HepG2 (cell line): ENCODE data around the gene PODXL2. TPM values are rescaled to one million over a fixed set of nuclear protein-coding genes. Genes with fewer than 3 reads are reported as not detected.

Experiments
- ADNP ChIP-seq: sonication (generic); formaldehyde crosslinking; IDR thresholded peaks from 2 replicates; pipeline ENCODE4 v1.4.0; 2020; ENCODE audit warnings: missing genetic modification reagents
- BRCA1 ChIP-seq: sonication (generic); formaldehyde crosslinking; IDR thresholded peaks from 2 replicates; pipeline ENCODE4 v1.4.0; 2020; ENCODE audit warnings: missing genetic modification reagents
- DR1 ChIP-seq: sonication (generic); formaldehyde crosslinking; IDR thresholded peaks from 2 replicates; pipeline ENCODE4 v1.8.0; 2021; ENCODE audit warnings: mild to moderate bottlenecking, missing genetic modification reagents, inconsistent platforms
- ELF1 ChIP-seq: sonication (generic); formaldehyde crosslinking; IDR thresholded peaks from 2 replicates; pipeline ENCODE4 v1.4.0; 2020; ENCODE audit warnings: missing genetic modification reagents
- HNRNPH1 ChIP-seq: fragments of 200-400 bp; formaldehyde crosslinking; optimal IDR thresholded peaks from 2 replicates; pipeline ENCODE3; 2017; ENCODE audit warnings: mild to moderate bottlenecking, low read depth, low read length
- LCORL ChIP-seq, 2 experiments: fragments of 450-650 bp in 1 of 2; sonication (generic) in 1 of 2; formaldehyde crosslinking in 1 of 2; IDR thresholded peaks; 2 replicates each; pipeline versions ENCODE4 v1.5.0 to v1.6.1; 2017 to 2020; ENCODE audit warnings: antibody characterized with exemption in 1 of 2, missing genetic modification reagents in 1 of 2
- RBM39 ChIP-seq: fragments of 200-400 bp; formaldehyde crosslinking; IDR thresholded peaks from one replicate; pipeline ENCODE4 v1.6.1; 2018; ENCODE audit warnings: antibody characterized with exemption, mild to moderate bottlenecking, low read depth, low read length; ENCODE audit not compliant: poor library complexity, severe bottlenecking
- SOX5 ChIP-seq: IDR thresholded peaks from 2 replicates; pipeline ENCODE4 v1.6.1; 2016; ENCODE audit warnings: borderline replicate concordance
- U2AF1 ChIP-seq: fragments of 200-400 bp; formaldehyde crosslinking; optimal IDR thresholded peaks from 2 replicates; pipeline ENCODE3; 2017; ENCODE audit warnings: mild to moderate bottlenecking, low read depth, low read length
- ZNF317 ChIP-seq: sonication (generic); formaldehyde crosslinking; IDR thresholded peaks from 2 replicates; pipeline ENCODE4 v1.5.0; 2020; ENCODE audit warnings: mild to moderate bottlenecking, missing genetic modification reagents
- ZNF652 ChIP-seq: IDR thresholded peaks from 2 replicates; pipeline ENCODE4 v1.6.1; 2016; ENCODE audit warnings: low read depth, borderline replicate concordance
- ZNF678 ChIP-seq: sonication (generic); formaldehyde crosslinking; IDR thresholded peaks from 2 replicates; pipeline ENCODE4 v1.4.0; 2020; ENCODE audit warnings: mild to moderate bottlenecking, missing genetic modification reagents
- ZNF891 ChIP-seq: sonication (generic); formaldehyde crosslinking; IDR thresholded peaks from 2 replicates; pipeline ENCODE4 v1.5.0; 2020; ENCODE audit warnings: mild to moderate bottlenecking, missing genetic modification reagents
- polyA plus RNA-seq, 8 experiments: library from polyadenylated mRNA; depleted of rRNA in 3 of 8; stranded (reverse) in 7 of 8; unstranded in 1 of 8; fragments of >200 nt; fragmentation: Illumina TruSeq in 4 of 8; extraction: Trizol in 4 of 8; gene quantifications; 2 replicates each; pipeline versions ENCODE4 v1.2.1 to v1.2.3, GENCODE V29; 2011 to 2016; ENCODE audit warnings: low read depth in 4 of 8, missing spikeins in 1 of 8, mixed read lengths in 1 of 8; ENCODE audit not compliant: insufficient read depth in 1 of 8
- total RNA-seq, 5 experiments: library from RNA; depleted of rRNA; stranded (reverse); fragments of >200 nt; fragmentation: Illumina TruSeq; extraction: Trizol; gene quantifications; 2 replicates each; pipeline ENCODE4 v1.2.3, GENCODE V29; 2016; ENCODE audit warnings: low read depth in 1 of 5
- TF ChIP-seq, protein P1 (sequence below): sonication (generic); formaldehyde crosslinking; IDR thresholded peaks from 2 replicates; pipeline ENCODE4 v1.4.0; 2020; ENCODE audit warnings: mild to moderate bottlenecking, missing genetic modification reagents
- TF ChIP-seq, protein P2 (sequence below): sonication (generic); formaldehyde crosslinking; conservative IDR thresholded peaks from 2 replicates; pipeline ENCODE4 v1.8.0; 2022; ENCODE audit warnings: missing genetic modification reagents
- TF ChIP-seq, protein P3 (sequence below): sonication (generic); formaldehyde crosslinking; IDR thresholded peaks from 2 replicates; pipeline ENCODE4 v1.4.0; 2020; ENCODE audit warnings: missing genetic modification reagents, low read depth, mild to moderate bottlenecking, borderline replicate concordance
- TF ChIP-seq, protein P4 (sequence below): sonication (generic); formaldehyde crosslinking; IDR thresholded peaks from 2 replicates; pipeline ENCODE4 v1.8.0; 2022; ENCODE audit warnings: mild to moderate bottlenecking, missing genetic modification reagents, moderate library complexity
- TF ChIP-seq, protein P5 (sequence below): sonication (generic); formaldehyde crosslinking; IDR thresholded peaks from 2 replicates; pipeline ENCODE4 v1.4.0; 2020; ENCODE audit warnings: mild to moderate bottlenecking, missing genetic modification reagents, borderline replicate concordance

Gene PODXL2
- total and polyA plus RNA-seq, 2 of the 13 experiments (the other 11 are each of a cell fraction or from before 2014, with no cell fraction given), result 20.4 to 25.1 TPM

DNA sequence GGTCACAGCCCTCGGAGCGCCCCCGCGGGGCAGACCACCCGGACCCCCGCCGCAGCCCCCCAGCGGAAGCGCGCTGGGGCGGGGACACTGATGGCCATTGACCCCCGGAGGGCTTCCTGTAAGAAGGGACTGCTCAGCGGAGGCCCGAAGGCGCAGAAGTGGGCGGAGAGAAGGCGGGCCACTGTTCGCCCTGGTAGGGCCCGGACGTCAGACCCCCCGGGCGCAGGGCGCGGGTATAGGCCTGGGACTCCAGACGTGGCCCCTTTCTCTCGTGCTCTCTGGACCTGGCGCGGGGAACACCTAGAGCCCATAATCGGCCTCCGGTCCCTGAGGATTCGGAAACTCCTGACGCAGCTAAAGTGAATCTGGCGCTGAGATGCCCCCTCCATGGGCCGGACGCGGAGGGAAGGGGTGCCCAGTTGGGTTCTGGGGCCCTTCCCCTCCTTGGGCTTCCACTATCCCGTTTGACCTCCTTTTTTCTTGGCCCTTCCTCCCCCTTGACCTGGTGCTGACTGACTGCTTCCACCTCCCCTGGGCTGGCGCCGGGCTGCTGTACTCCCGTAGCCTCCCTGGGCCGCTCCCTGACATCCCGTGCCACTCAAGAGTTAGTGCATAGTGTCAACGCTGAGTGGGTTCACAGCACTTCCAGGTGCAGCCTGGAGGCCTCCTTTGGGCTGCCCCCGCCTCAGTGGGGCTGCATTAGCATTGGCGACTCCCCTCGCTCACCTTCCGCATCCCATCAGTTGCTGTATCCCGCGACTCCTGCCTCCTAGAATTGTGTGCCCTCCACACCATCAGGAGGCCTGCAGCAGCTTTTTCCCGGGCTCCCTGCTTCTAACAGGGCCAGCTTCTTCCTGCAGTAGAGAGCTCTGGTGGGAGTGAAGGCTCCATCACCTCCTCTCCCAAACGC, 44.5 kb downstream of the PODXL2 start (continued):
- TF ChIP-seq, protein P1, sequence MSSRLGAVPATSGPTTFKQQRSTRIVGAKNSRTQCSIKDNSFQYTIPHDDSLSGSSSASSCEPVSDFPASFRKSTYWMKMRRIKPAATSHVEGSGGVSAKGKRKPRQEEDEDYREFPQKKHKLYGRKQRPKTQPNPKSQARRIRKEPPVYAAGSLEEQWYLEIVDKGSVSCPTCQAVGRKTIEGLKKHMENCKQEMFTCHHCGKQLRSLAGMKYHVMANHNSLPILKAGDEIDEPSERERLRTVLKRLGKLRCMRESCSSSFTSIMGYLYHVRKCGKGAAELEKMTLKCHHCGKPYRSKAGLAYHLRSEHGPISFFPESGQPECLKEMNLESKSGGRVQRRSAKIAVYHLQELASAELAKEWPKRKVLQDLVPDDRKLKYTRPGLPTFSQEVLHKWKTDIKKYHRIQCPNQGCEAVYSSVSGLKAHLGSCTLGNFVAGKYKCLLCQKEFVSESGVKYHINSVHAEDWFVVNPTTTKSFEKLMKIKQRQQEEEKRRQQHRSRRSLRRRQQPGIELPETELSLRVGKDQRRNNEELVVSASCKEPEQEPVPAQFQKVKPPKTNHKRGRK (CRISPR knock-in tag), result no peak
- TF ChIP-seq DR1 (CRISPR knock-in tag) (no peak), SOX5 (CRISPR knock-in tag) (no peak), ZNF652 (no peak), ZNF317 (no peak), RBM39 (no peak), ZNF891 (CRISPR knock-in tag) (0 out of 2 replicates have a peak, but pooled peaks have one; percentile 26), LCORL (IDR thresholded peaks at IDR 0.05) (no peak), LCORL (CRISPR knock-in tag; IDR thresholded peaks at IDR 0.05) (no peak), ZNF678 (CRISPR knock-in tag) (no peak), ADNP (CRISPR knock-in tag) (no peak), BRCA1 (CRISPR knock-in tag) (no peak), U2AF1 (no peak), HNRNPH1 (no peak), ELF1 (CRISPR knock-in tag) (no peak)
- TF ChIP-seq, protein P2, sequence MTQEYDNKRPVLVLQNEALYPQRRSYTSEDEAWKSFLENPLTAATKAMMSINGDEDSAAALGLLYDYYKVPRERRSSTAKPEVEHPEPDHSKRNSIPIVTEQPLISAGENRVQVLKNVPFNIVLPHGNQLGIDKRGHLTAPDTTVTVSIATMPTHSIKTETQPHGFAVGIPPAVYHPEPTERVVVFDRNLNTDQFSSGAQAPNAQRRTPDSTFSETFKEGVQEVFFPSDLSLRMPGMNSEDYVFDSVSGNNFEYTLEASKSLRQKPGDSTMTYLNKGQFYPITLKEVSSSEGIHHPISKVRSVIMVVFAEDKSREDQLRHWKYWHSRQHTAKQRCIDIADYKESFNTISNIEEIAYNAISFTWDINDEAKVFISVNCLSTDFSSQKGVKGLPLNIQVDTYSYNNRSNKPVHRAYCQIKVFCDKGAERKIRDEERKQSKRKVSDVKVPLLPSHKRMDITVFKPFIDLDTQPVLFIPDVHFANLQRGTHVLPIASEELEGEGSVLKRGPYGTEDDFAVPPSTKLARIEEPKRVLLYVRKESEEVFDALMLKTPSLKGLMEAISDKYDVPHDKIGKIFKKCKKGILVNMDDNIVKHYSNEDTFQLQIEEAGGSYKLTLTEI (CRISPR knock-in tag), result no peak
- TF ChIP-seq, protein P3, sequence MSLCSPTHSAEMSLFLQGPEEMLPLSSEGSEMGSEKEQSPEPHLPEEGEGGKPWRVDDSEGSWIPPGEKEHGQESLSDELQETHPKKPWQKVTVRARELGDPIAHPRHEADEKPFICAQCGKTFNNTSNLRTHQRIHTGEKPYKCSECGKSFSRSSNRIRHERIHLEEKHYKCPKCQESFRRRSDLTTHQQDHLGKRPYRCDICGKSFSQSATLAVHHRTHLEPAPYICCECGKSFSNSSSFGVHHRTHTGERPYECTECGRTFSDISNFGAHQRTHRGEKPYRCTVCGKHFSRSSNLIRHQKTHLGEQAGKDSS (CRISPR knock-in tag), result no peak; the same call in 1 of the 2 replicates
- TF ChIP-seq, protein P4, sequence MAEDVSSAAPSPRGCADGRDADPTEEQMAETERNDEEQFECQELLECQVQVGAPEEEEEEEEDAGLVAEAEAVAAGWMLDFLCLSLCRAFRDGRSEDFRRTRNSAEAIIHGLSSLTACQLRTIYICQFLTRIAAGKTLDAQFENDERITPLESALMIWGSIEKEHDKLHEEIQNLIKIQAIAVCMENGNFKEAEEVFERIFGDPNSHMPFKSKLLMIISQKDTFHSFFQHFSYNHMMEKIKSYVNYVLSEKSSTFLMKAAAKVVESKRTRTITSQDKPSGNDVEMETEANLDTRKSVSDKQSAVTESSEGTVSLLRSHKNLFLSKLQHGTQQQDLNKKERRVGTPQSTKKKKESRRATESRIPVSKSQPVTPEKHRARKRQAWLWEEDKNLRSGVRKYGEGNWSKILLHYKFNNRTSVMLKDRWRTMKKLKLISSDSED (CRISPR knock-in tag), result no peak
- TF ChIP-seq, protein P5, sequence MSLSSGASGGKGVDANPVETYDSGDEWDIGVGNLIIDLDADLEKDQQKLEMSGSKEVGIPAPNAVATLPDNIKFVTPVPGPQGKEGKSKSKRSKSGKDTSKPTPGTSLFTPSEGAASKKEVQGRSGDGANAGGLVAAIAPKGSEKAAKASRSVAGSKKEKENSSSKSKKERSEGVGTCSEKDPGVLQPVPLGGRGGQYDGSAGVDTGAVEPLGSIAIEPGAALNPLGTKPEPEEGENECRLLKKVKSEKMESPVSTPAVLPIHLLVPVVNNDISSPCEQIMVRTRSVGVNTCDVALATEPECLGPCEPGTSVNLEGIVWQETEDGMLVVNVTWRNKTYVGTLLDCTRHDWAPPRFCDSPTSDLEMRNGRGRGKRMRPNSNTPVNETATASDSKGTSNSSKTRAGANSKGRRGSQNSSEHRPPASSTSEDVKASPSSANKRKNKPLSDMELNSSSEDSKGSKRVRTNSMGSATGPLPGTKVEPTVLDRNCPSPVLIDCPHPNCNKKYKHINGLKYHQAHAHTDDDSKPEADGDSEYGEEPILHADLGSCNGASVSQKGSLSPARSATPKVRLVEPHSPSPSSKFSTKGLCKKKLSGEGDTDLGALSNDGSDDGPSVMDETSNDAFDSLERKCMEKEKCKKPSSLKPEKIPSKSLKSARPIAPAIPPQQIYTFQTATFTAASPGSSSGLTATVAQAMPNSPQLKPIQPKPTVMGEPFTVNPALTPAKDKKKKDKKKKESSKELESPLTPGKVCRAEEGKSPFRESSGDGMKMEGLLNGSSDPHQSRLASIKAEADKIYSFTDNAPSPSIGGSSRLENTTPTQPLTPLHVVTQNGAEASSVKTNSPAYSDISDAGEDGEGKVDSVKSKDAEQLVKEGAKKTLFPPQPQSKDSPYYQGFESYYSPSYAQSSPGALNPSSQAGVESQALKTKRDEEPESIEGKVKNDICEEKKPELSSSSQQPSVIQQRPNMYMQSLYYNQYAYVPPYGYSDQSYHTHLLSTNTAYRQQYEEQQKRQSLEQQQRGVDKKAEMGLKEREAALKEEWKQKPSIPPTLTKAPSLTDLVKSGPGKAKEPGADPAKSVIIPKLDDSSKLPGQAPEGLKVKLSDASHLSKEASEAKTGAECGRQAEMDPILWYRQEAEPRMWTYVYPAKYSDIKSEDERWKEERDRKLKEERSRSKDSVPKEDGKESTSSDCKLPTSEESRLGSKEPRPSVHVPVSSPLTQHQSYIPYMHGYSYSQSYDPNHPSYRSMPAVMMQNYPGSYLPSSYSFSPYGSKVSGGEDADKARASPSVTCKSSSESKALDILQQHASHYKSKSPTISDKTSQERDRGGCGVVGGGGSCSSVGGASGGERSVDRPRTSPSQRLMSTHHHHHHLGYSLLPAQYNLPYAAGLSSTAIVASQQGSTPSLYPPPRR, result no peak
